ENCODE measurements around the gene S100PBP.

S100PBP gene

DNA sequence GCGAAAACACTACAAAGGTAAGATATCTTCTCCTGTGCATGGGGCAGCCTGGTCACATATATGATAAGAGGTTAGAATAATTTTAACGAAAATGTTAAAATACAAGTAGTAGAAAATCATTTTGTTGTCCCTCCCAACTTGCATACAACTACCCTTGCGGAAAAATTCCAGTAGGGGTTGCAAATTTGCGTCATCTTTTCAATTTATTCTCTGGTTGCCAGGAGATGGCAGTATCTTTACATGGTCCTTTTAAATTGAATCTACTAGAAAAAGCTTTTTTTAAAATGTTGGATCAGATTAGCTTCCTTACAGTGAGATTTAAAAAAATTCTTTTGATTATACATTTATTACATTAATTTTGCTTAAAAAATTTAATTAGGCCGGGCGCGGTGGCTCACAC is 10.9 kb downstream of the S100PBP start:
- no peak for DNase-seq (ENCODE audit: low read depth)
- no peak for TF ChIP-seq CTCF (conservative IDR thresholded peaks at IDR 0.05; ENCODE audit: control insufficient read depth, insufficient read depth, low read depth, low read length)
- H3K4me3 ChIP-seq (ENCODE audit: control insufficient read depth, low read depth, low read length): no peak overlapping the region

DNA sequence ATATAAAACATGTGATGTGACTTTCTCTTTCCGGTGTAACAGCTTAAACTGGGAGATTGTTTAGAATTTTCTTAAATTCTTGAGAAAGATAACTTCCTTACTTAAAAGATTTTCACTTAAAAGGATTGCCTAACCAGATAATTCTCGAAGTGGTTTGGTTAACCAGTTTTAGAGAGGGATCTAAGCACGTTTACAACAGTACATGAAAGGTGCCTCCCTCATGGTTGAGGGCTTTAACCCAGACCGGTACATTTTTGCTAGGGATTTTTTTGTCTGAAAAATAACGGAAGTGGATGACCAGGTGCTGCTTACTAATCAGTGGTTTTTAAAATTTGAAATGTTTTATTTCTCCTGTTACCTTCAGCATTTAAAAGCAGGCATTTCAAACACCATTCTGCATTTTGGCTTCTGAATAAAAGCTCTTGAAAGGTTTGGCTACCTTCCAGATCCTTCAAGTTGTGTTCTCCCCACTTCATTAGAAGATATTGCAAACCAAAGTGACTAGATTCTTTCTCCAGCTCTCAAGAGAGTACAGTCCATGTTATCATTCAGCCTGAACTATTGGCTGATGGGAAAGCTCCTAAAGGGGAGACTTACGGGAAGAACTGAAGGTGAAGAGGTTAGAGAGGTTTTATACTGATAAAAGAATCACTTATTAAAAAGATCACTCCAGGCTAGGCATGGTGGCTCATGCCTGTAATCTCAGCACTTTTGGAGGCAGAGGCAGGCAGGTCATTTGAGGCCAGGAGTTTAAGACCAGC is 12.8 kb downstream of the S100PBP start:
- TF ChIP-seq CTCF (conservative IDR thresholded peaks at IDR 0.05; ENCODE audit: control insufficient read depth, insufficient read depth, low read depth, low read length): no peak
- H3K4me3 ChIP-seq (ENCODE audit: control insufficient read depth, low read depth, low read length): no peak overlapping the region
- no peak for DNase-seq (ENCODE audit: low read depth)

GRCh38 chr1:32831878-32832277 is 14.4 kb downstream of the S100PBP start:
- no peak for TF ChIP-seq CTCF (conservative IDR thresholded peaks at IDR 0.05; ENCODE audit: control insufficient read depth, insufficient read depth, low read depth, low read length)
- no peak overlapping the region for H3K4me3 ChIP-seq (ENCODE audit: control insufficient read depth, low read depth, low read length)
- no peak for DNase-seq (ENCODE audit: low read depth)

DNA sequence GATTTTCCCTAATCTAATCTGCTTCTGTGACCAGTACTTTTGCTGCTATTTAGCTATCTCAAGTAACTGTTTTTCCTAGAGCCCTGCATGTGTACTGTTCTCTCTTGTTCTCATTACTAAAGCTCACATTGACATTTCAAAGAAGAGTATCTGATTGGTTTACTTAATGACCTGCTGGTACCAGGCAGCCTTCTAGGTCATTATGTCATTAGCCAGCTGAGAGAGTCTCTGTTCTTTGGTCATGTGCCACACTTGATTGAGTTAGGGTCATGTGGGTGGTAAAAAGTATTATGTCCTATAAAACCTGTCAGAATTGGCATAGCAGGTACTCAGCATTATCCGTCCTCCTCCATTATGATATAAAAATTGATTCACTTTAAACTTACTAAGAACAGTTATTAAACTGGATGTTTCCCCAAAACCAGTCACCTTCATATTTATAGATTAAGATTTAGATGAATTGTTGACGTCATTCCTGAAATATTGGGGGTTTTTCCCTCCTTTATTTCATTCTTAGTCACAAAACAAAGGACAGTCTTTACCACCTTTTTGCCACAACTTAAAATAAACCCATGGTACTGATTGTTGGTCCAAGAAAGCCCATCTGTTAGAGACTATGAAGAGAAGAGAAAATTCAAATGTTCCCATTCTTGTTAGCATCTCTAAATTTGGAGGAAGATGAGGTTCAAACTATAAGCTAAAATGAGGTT is 31.1 kb downstream of the S100PBP start:
- no peak for DNase-seq (ENCODE audit: low read depth)
- TF ChIP-seq CTCF (conservative IDR thresholded peaks at IDR 0.05; ENCODE audit: control insufficient read depth, insufficient read depth, low read depth, low read length): no peak
- no peak overlapping the region for H3K4me3 ChIP-seq (ENCODE audit: control insufficient read depth, low read depth, low read length)

DNA sequence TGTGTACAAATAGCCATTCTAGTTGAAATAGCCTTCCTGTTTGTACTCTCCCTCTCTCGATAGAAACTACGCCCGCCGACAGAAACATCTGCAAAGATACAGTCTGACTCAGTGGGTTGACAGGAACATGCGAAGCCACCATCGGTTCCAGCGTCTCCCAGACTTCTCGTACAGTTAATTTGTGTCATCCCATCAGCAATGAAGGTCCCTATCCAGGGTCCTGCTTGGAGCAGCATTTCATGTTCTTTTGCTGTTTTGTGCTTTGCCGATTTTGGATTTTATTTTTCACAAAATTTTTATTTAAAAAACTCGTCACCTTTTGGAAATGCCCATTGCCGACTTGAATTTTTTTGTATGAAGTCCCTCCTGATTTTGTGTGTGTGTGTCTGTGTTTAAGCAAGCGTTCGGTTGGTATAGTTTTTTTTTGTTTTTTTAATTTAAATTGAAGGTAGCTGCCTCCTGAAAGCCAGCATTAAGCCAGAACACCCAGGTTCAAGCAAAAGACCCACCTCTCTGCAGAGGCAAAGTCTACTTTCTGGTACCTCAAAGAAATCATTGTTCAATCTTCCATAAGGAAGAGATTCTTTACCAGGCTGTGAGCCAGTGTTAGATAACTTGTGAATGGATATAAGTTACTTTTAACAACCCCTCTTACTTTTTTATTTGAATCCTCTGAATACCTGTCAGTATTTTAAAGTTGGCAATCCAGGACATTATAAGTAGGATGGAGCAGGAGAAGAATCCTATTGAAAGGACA is 38.6 kb downstream of the S100PBP start:
- TF ChIP-seq CTCF (conservative IDR thresholded peaks at IDR 0.05; ENCODE audit: control insufficient read depth, insufficient read depth, low read depth, low read length): no peak
- H3K4me3 ChIP-seq (ENCODE audit: control insufficient read depth, low read depth, low read length): no peak overlapping the region
- no peak for DNase-seq (ENCODE audit: low read depth)

DNA sequence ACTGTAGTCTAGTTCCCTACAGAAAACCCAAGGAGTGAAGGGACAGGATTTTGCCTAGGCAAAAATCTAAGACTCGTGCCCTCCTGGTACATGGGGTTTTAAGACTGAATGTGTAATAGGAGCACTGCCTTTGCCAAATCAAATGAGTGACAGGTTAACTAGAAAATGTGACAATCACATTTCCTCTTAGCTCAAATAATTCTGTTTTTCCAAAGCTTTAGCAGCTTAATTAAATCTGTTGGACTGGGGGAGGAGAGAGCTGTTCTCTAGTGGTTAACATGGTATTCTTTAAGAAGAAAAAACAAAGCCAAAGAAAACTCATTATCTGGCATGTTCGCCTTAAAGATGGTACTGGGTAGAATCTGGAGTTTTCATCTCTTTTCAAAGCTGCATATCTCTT is 40.7 kb downstream of the S100PBP start:
- DNase-seq (ENCODE audit: low read depth): no peak
- no peak overlapping the region for H3K4me3 ChIP-seq (ENCODE audit: control insufficient read depth, low read depth, low read length)
- TF ChIP-seq CTCF (conservative IDR thresholded peaks at IDR 0.05; ENCODE audit: control insufficient read depth, insufficient read depth, low read depth, low read length): no peak
